Tibial artery (tissue), 4 donors: ENCODE measurements around the gene CFAP100.

Experiments
- DNase-seq, 2 donors: peaks; one replicate each; pipeline ENCODE4 v3.0.0-alpha.2; 2019
- H3K27ac ChIP-seq, 2 donors: fragments of 200-600 bp; sonication (generic) in 1 of 2; 1 replicate in 1 of 2; 2 replicates in 1 of 2; pipeline ENCODE4 v1.5.1; 2018 to 2019; ENCODE audit warnings: mild to moderate bottlenecking in 1 of 2
- H3K27me3 ChIP-seq, 2 donors: fragments of 200-600 bp; sonication (generic) in 1 of 2; one replicate each; pipeline versions ENCODE4 v1.5.1 to v1.6.0; 2016 to 2019
- H3K36me3 ChIP-seq, 3 donors: fragments of 200-600 bp; sonication (generic) in 2 of 3; one replicate each; pipeline ENCODE4 v1.5.1; 2016 to 2019; ENCODE audit warnings: mild to moderate bottlenecking in 2 of 3
- H3K4me1 ChIP-seq, 4 donors: fragments of 200-600 bp; sonication (generic) in 2 of 4; 1 replicate in 3 of 4; 2 replicates in 1 of 4; pipeline ENCODE4 v1.5.1; 2016 to 2019
- H3K4me3 ChIP-seq, 2 donors: fragments of 200-600 bp; sonication (generic) in 1 of 2; 1 replicate in 1 of 2; 2 replicates in 1 of 2; pipeline ENCODE4 v1.5.1; 2018 to 2019; ENCODE audit warnings: mild to moderate bottlenecking in 2 of 2
- H3K9me3 ChIP-seq, 3 donors: fragments of 200-600 bp; sonication (generic) in 1 of 3; one replicate each; pipeline ENCODE4 v1.5.1; 2016 to 2019
- CTCF ChIP-seq, 2 experiments: fragments of 200-600 bp in 1 of 2; fragments of 450-650 bp in 1 of 2; IDR thresholded peaks; one replicate each; pipeline ENCODE4 v1.5.1; 2017 to 2019; ENCODE audit warnings: antibody characterized with exemption in 2 of 2, mild to moderate bottlenecking in 1 of 2, moderate library complexity in 1 of 2
- intact Hi-C: fragments of 100-400 bp; cut with DNase I; formaldehyde crosslinking; loops from one replicate; pipeline ENCODE4 v1.15.0; 2023; ENCODE audit warnings: low total_unique reads

Gene CFAP100

DNA sequence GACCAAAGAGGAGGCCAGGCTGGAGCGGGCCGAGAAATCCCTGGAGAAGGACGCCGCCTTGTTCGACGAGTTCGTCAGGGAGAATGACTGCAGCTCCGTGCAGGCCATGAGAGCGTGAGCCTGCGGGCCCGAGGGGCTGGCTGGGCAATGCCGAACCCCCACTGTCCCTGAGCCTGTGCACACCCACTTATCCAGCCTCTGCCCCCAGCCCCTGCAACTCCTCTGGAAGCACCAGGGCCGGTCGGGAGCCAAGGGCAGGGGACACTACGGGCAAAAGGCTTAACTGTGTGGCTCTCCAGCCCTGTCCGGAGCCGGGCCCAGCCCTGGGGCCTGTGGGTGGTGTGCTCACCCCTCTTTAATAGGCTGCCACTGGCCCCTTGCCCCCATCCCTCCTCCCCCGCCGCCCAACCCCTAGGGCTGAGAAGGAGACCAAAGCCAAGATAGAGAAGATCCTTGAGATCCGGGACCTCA, 24.0 kb downstream of the CFAP100 start:
- peak in 1 of 2 donors; percentile 41 for DNase-seq
- TF ChIP-seq CTCF (IDR thresholded peaks at IDR 0.05) = no peak
- H3K4me3 ChIP-seq = no peak overlapping the region
- peaks cover 0 to under 1% (median 0%) of the 10 kb centered on the region in 3 donors for H3K36me3 ChIP-seq
- no peaks in the 10 kb centered on the region for H3K9me3 ChIP-seq
- H3K27ac ChIP-seq = no peak overlapping the region
- H3K27me3 ChIP-seq = peaks cover 0 to 65% of the 10 kb centered on the region in 2 donors
- no peaks in the 10 kb centered on the region for H3K4me1 ChIP-seq
- intact Hi-C loops = no loop called here

DNA sequence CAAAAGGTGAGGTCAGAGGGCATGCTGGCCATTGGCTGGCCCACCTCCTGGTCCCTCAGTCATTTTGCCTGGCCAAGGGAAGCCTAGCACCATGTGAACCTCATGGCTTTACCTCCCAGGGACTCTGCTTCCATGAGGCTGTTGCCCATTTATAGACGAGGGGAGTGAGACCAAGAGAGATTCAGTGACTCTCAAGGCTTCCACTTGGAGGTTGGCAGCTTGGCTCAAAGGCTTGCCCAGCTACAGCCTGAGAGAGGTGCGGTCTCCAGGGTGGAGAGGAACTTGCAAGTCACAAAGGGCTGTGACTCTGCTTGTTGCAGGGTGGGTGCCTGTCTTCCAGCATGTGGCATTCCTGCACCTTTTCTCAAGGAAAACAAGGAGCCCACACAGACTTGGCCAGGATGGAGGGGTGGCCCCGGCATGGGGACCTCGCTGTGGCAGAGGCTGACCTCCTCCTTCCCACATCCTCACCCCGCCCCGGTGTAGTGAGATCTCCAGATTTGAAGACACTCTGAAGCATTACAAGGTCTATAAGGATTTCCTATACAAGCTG, 24.5 kb downstream of the CFAP100 start:
- Histone ChIP-seq H3K27ac (no peak overlapping the region), H3K36me3 (peaks cover 0 to 6% (median 0%) of the 10 kb centered on the region in 3 donors), H3K27me3 (peaks cover 0 to 63% of the 10 kb centered on the region in 2 donors), H3K4me1 (no peaks in the 10 kb centered on the region), H3K9me3 (no peaks in the 10 kb centered on the region), H3K4me3 (no peak overlapping the region)
- intact Hi-C loops = no loop called here
- no peak for TF ChIP-seq CTCF (IDR thresholded peaks at IDR 0.05)
- peak in 1 of 2 donors; percentile 38 for DNase-seq

GRCh38 chr3:126419886-126420786, 25.4 kb downstream of the CFAP100 start:
- no peak overlapping the region for H3K27ac ChIP-seq
- no peaks in the 10 kb centered on the region for H3K4me1 ChIP-seq
- H3K4me3 ChIP-seq = no peak overlapping the region
- no peak for DNase-seq
- peaks cover 0 to 54% of the 10 kb centered on the region in 2 donors for H3K27me3 ChIP-seq
- TF ChIP-seq CTCF (IDR thresholded peaks at IDR 0.05) = no peak
- H3K9me3 ChIP-seq = no peaks in the 10 kb centered on the region
- intact Hi-C loops = no loop called here
- H3K36me3 ChIP-seq = peaks cover 0 to 15% (median 6%) of the 10 kb centered on the region in 3 donors

DNA sequence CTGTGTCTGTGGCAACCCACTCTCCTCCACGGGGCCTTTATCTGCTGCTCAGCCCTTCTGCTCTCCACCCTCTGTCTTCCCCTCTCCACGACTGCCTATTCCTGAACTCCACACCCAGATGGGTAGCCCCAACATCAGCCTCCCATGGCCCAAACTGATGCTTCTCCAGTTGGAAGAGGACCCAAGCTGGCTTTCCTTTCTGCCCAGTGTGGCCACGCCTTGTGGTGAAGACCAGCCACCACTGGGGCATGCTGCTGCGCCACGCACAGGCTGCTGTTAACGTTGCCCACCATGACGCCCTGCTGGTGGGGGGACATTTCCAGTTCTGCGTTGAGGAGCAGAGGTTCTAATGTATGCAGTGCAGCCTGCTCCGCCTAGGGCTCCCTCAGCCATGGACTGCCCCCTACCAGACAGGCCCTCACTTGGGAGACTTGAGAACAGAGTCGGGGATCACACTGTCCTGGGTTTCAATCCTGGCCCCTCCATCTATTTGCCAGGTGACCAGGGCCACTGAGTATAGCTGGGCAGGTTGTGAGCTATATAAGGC, 26.9 kb downstream of the CFAP100 start:
- intact Hi-C loops = no loop called here
- Histone ChIP-seq H3K9me3 (peaks cover 0 to 12% (median 10%) of the 10 kb centered on the region in 3 donors), H3K4me3 (no peak overlapping the region), H3K27ac (no peak overlapping the region), H3K4me1 (no peaks in the 10 kb centered on the region), H3K27me3 (peaks cover 0 to 39% of the 10 kb centered on the region in 2 donors), H3K36me3 (peaks cover 6 to 18% (median 14%) of the 10 kb centered on the region in 3 donors)
- peak in 1 of 2 donors; percentile 53 for DNase-seq
- no peak for TF ChIP-seq CTCF (IDR thresholded peaks at IDR 0.05)

DNA sequence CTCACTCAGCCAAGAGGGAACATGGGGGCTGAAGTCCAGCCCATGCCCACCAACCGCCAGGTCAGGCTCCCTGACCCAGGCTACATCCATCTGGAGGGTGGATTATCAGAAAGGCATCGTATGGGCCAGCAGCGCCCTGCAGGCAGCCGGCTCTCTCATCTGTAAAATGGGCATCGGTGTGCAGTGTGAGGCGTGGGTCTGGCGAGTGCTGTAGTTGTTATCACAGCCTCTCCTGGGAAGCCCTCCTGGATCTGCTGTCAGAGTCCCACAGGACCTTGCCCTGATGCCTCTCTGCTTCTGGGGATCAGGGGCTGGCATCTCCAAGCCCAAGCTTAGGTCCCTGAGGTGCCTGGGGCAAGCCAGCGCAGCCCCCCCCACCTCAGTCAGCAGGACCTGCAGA, 27.4 kb downstream of the CFAP100 start:
- no peak for TF ChIP-seq CTCF (IDR thresholded peaks at IDR 0.05)
- H3K27me3 ChIP-seq = peaks cover 0 to 34% of the 10 kb centered on the region in 2 donors
- peak in 1 of 2 donors; percentile 50 for DNase-seq
- H3K27ac ChIP-seq = no peak overlapping the region
- no peak overlapping the region for H3K4me3 ChIP-seq
- no peaks in the 10 kb centered on the region for H3K4me1 ChIP-seq
- intact Hi-C loops = no loop called here
- H3K9me3 ChIP-seq = peaks cover 0 to 14% (median 13%) of the 10 kb centered on the region in 3 donors
- peaks cover 7 to 18% (median 18%) of the 10 kb centered on the region in 3 donors for H3K36me3 ChIP-seq
